Kidney capillary endothelial cell (primary cell): ENCODE data around the gene REN.

Source experiments
- DNase-seq: peaks from one replicate; pipeline ENCODE4 v3.0.0-alpha.2; 2018; ENCODE audit warnings: low spot score

The REN gene

GRCh38 chr1:204190212-204191211 is 24.4 kb upstream of the REN start:
- peak; percentile 62 for DNase-seq

GRCh38 chr1:204188959-204189639 is 23.0 kb upstream of the REN start:
- DNase-seq = no peak

GRCh38 chr1:204186597-204186996 is 20.5 kb upstream of the REN start:
- no peak for DNase-seq

GRCh38 chr1:204181116-204181515 is 15.0 kb upstream of the REN start:
- DNase-seq = no peak

- no peak for DNase-seq
Measured at GRCh38 chr1:204180133-204180532, 14.0 kb upstream of the REN start.

GRCh38 chr1:204178487-204179281 is 12.5 kb upstream of the REN start:
- no peak for DNase-seq

GRCh38 chr1:204177133-204177532 is 11.0 kb upstream of the REN start:
- DNase-seq = no peak

- no peak for DNase-seq
Measured at GRCh38 chr1:204176049-204176448, 9.9 kb upstream of the REN start.

- no peak for DNase-seq
Measured at GRCh38 chr1:204174958-204175357, 8.8 kb upstream of the REN start.

- DNase-seq = no peak
Measured at GRCh38 chr1:204172404-204173029, 6.4 kb upstream of the REN start.

- DNase-seq = peak; percentile 95
Measured at GRCh38 chr1:204171751-204172178, 5.6 kb upstream of the REN start.

- no peak for DNase-seq
Measured at GRCh38 chr1:204170494-204171155, 4.5 kb upstream of the REN start.

GRCh38 chr1:204169858-204170257 is 3.7 kb upstream of the REN start:
- no peak for DNase-seq

- no peak for DNase-seq
Measured at GRCh38 chr1:204167730-204168129, 1.6 kb upstream of the REN start.

GRCh38 chr1:204162494-204163074 is 3.6 kb downstream of the REN start:
- peak; percentile 65 for DNase-seq

GRCh38 chr1:204161609-204162493 is 4.3 kb downstream of the REN start:
- DNase-seq = no peak

GRCh38 chr1:204157962-204158361 is 8.2 kb downstream of the REN start:
- no peak for DNase-seq

- no peak for DNase-seq
Measured at GRCh38 chr1:204155881-204156280, 10.3 kb downstream of the REN start.

GRCh38 chr1:204154568-204155255 is 11.4 kb downstream of the REN start:
- DNase-seq = no peak
